Measurements from ENCODE around the gene PNMA8C.

Gene PNMA8C

DNA sequence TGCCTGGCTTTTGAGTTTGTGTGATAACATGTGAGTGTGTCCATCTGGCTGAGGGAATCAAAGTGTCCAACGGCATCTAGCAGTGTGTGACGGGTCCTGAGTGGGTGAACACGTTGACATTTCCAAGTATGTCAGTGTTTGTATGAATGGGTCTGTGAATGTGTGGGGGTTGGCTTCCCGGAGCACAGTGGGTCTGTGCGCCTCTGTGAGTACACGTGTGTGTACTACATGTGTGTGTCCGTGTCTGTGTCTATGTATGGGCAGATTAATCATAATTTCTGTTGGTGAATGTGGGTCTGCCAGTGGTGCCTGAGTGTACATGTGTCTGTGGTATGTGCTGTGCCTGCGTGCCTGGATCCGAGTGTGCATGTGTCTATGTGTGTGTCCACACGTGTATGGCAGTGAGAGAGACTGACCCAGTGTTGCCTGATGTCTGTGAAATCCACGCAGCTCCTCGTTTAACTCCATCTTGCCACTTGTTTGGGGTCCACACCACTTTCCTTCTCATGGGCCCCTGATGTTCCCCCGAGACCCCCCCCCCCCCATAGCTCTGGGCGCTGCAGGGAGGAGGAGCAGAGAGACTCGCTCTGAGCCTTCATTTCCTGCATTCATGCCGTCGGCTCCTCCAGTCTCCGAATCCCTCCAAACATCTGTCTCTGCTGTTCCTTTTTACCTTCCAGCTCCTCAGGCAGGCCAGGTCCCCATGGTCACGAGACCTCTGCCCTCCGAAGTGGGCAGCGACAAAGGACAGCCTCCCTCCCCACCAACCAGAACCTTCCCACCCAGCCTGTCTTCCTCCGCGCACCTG, 20.7 kb downstream of the PNMA8C start:
- CTCF ChIA-PET, result interaction anchor here (1.9 kb wide), 1 partner anchor 104 kb away, joined by 6 read pairs; no protein-coding TSS in a partner anchor
- H3K36me3 ChIP-seq (ENCODE audit: control insufficient read depth in 2 of 2, insufficient read depth in 1 of 2, low read length in 2 of 2), result peaks cover 0 to 24% of the 10 kb centered on the region in 2 experiments; a peak in 2 of 3 replicates
- TF ChIP-seq MZF1 (tag by site-specific recombination; IDR thresholded peaks at IDR 0.05; ENCODE audit: borderline replicate concordance) (0 out of 2 replicates have a peak, but pooled peaks have one; percentile 58), ZNF23 (tag by site-specific recombination; IDR thresholded peaks at IDR 0.05; ENCODE audit: borderline replicate concordance) (no peak), ZSCAN4 (tag by site-specific recombination; IDR thresholded peaks at IDR 0.05) (no peak), ZNF426 (tag by site-specific recombination; IDR thresholded peaks at IDR 0.05) (no peak), ZFP41 (tag by site-specific recombination; IDR thresholded peaks at IDR 0.05; ENCODE audit: borderline replicate concordance) (no peak), ZNF184 (tag by site-specific recombination; IDR thresholded peaks at IDR 0.05) (no peak)
- TF ChIP-seq, protein P1, sequence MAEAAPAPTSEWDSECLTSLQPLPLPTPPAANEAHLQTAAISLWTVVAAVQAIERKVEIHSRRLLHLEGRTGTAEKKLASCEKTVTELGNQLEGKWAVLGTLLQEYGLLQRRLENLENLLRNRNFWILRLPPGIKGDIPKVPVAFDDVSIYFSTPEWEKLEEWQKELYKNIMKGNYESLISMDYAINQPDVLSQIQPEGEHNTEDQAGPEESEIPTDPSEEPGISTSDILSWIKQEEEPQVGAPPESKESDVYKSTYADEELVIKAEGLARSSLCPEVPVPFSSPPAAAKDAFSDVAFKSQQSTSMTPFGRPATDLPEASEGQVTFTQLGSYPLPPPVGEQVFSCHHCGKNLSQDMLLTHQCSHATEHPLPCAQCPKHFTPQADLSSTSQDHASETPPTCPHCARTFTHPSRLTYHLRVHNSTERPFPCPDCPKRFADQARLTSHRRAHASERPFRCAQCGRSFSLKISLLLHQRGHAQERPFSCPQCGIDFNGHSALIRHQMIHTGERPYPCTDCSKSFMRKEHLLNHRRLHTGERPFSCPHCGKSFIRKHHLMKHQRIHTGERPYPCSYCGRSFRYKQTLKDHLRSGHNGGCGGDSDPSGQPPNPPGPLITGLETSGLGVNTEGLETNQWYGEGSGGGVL (tag by site-specific recombination; IDR thresholded peaks at IDR 0.05), result no peak
- no peaks in the 10 kb centered on the region for H3K9me3 ChIP-seq (ENCODE audit: control insufficient read depth, insufficient read depth, low read depth, low read length)
- peaks cover 18% of the 10 kb centered on the region for H3K4me1 ChIP-seq (ENCODE audit: control insufficient read depth, insufficient read depth, low read length)
- no peak overlapping the region for H3K4me3 ChIP-seq (ENCODE audit: low read depth, low read length)
- POLR2A ChIA-PET, result interaction anchor here (0.6 to 2.0 kb wide), 7 partner anchors 9 to 367 kb away, joined by 3 to 6 read pairs (median 3); partner anchors contain the start of gene PNMA8B
- 0 out of 2 replicates have a peak overlapping the region, but pooled peaks have one; percentile 24 for H3K27ac ChIP-seq (ENCODE audit: extremely low read depth, low read depth, low read length)

GRCh38 chr19:46406976-46407375, 21.8 kb downstream of the PNMA8C start:
- CTCF ChIA-PET, result no interaction called here
- TF ChIP-seq GLIS1 (tag by site-specific recombination; IDR thresholded peaks at IDR 0.05) (peak; percentile 99), ZIC2 (tag by site-specific recombination; IDR thresholded peaks at IDR 0.05) (peak; percentile 94)
- TF ChIP-seq, protein P2, sequence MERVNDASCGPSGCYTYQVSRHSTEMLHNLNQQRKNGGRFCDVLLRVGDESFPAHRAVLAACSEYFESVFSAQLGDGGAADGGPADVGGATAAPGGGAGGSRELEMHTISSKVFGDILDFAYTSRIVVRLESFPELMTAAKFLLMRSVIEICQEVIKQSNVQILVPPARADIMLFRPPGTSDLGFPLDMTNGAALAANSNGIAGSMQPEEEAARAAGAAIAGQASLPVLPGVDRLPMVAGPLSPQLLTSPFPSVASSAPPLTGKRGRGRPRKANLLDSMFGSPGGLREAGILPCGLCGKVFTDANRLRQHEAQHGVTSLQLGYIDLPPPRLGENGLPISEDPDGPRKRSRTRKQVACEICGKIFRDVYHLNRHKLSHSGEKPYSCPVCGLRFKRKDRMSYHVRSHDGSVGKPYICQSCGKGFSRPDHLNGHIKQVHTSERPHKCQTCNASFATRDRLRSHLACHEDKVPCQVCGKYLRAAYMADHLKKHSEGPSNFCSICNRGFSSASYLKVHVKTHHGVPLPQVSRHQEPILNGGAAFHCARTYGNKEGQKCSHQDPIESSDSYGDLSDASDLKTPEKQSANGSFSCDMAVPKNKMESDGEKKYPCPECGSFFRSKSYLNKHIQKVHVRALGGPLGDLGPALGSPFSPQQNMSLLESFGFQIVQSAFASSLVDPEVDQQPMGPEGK (tag by site-specific recombination; IDR thresholded peaks at IDR 0.05), result no peak
- Histone ChIP-seq H3K36me3 (ENCODE audit: control insufficient read depth in 2 of 2, insufficient read depth in 1 of 2, low read length in 2 of 2) (peaks cover 0 to 21% of the 10 kb centered on the region in 2 experiments; a peak in 2 of 3 replicates), H3K27ac (ENCODE audit: extremely low read depth, low read depth, low read length) (no peak overlapping the region), H3K9me3 (ENCODE audit: control insufficient read depth, insufficient read depth, low read depth, low read length) (no peaks in the 10 kb centered on the region), H3K4me1 (ENCODE audit: control insufficient read depth, insufficient read depth, low read length) (peaks cover 11% of the 10 kb centered on the region), H3K4me3 (ENCODE audit: low read depth, low read length) (no peak overlapping the region)
- POLR2A ChIA-PET, result interaction anchor here (2.0 kb wide), 1 partner anchor 10 kb away, joined by 6 read pairs; no protein-coding TSS in a partner anchor

DNA sequence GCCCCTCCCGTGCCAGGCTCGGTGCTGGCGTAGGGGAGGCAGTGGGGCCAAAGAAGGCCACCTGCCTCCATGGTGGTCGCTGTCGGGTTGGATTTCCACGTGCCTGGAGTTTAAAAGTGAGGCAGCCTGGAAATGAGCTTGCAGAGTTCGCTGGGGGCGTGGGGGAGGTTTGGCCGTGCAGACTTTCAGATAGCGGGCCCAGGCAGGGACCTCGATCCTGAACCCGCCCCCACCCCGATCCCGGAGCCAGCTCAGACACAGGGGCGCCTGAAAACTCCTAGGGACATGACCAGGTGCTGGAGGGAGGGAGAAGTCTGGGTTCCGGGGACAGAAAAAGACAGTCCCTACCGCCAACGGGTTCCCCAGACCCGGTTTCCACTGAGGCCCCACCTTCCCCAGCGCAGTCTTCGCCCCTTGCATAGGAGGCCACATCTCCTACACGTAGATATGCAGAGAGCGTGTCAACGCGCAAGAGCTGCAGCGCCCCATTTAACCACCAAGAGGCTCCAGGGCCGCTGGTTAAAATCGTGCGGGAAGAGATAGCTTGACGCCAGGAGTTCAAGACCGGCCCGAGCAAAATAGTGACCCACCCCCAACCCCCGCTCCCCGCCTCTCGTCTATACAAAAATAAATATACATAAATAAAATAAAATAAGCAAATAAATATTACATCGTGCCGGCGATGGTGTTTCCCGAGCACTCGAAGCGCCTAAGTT, 23.8 kb downstream of the PNMA8C start:
- ChIA-PET POLR2A (interaction anchor here (1.2 to 1.3 kb wide), 2 partner anchors 9 to 55 kb away, joined by 3 to 8 read pairs; partner anchors contain the start of gene CCDC8), CTCF (interaction anchor here (0.7 to 6.3 kb wide), 10 partner anchors 9 to 944 kb away, joined by 3 to 57 read pairs (median 4); partner anchors contain the start of gene DHX34)
- no peak for TF ChIP-seq KLF9 (tag by site-specific recombination; IDR thresholded peaks at IDR 0.05; ENCODE audit: low read depth)
- no peak for TF ChIP-seq ZNF677 (tag by site-specific recombination; IDR thresholded peaks at IDR 0.05)
- TF ChIP-seq HOXA7 (CRISPR knock-in tag; IDR thresholded peaks at IDR 0.05; ENCODE audit: borderline replicate concordance), result no peak
- no peak for TF ChIP-seq ZNF830 (tag by site-specific recombination; IDR thresholded peaks at IDR 0.05; ENCODE audit: low read depth)
- no peak for TF ChIP-seq ZNF184 (tag by site-specific recombination; IDR thresholded peaks at IDR 0.05)
- no peak for TF ChIP-seq ZFP69B (tag by site-specific recombination; IDR thresholded peaks at IDR 0.05)
- no peak for TF ChIP-seq ZNF311 (tag by site-specific recombination; IDR thresholded peaks at IDR 0.05; ENCODE audit: borderline replicate concordance)
- no peak for TF ChIP-seq ZXDB (tag by site-specific recombination; IDR thresholded peaks at IDR 0.05)
- no peak for TF ChIP-seq TCF7L2 (IDR thresholded peaks at IDR 0.05; ENCODE audit: borderline replicate concordance, low read depth, low read length)
- no peak for TF ChIP-seq ZNF571 (tag by site-specific recombination; IDR thresholded peaks at IDR 0.05)
- no peak for TF ChIP-seq GLIS2 (tag by site-specific recombination; IDR thresholded peaks at IDR 0.05)
- peaks cover 3% of the 10 kb centered on the region; the same call in 1 of the 2 replicates for H3K4me1 ChIP-seq (ENCODE audit: control insufficient read depth, insufficient read depth, low read length)
- no peaks in the 10 kb centered on the region; a peak in 1 of 3 replicates for H3K36me3 ChIP-seq (ENCODE audit: control insufficient read depth in 2 of 2, insufficient read depth in 1 of 2, low read length in 2 of 2)
- no peak overlapping the region for H3K27ac ChIP-seq (ENCODE audit: extremely low read depth, low read depth, low read length)
- no peaks in the 10 kb centered on the region for H3K9me3 ChIP-seq (ENCODE audit: control insufficient read depth, insufficient read depth, low read depth, low read length)
- H3K4me3 ChIP-seq (ENCODE audit: low read depth, low read length), result no peak overlapping the region

Measured in HEK293 (cell line).